ENCODE data around the gene PKP1. TPM values are rescaled to one million over a fixed set of nuclear protein-coding genes. Genes with fewer than 3 reads are reported as not detected.

PKP1 gene
- total RNA-seq, 1 donor from 2014 or later = not detected

DNA sequence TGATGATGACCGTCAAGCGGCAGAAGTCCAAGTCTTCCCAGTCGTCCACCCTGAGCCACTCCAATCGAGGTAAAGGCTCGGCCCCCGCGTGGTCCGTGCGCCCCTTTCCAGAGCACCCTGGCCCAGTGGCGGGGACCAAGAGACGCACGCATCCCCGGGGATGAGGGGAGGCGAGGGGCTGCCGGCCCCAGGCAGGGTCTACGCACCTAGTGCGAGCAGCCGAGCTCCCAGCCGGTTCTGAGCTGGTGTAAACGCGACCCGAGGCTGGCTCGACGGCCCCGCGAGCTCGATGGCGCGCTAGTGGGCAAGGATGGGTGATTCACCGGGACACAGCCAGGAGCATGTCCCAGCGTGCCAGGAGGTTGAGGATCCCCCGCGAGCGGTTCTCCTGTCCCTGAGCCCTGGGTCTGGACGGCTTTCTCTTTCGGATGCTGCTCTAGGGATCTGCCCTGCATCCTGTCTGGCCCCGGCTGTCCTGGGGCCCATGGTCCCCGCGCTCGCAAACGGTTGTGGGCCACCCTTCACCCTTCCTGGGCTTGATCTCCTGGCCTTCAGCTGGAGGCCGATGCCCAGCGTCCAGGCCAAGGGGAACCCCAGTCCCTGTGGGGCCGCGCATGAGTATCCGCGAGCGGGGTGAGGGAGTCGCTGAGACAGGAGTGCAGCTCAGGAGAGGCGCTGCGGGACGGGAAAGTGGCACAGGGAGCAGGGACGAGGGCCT, 689 bp downstream of the PKP1 start:
- no peaks in the 10 kb centered on the region for H3K36me3 Mint-ChIP-seq (ENCODE audit: insufficient read depth)
- TF ChIP-seq, protein P1, sequence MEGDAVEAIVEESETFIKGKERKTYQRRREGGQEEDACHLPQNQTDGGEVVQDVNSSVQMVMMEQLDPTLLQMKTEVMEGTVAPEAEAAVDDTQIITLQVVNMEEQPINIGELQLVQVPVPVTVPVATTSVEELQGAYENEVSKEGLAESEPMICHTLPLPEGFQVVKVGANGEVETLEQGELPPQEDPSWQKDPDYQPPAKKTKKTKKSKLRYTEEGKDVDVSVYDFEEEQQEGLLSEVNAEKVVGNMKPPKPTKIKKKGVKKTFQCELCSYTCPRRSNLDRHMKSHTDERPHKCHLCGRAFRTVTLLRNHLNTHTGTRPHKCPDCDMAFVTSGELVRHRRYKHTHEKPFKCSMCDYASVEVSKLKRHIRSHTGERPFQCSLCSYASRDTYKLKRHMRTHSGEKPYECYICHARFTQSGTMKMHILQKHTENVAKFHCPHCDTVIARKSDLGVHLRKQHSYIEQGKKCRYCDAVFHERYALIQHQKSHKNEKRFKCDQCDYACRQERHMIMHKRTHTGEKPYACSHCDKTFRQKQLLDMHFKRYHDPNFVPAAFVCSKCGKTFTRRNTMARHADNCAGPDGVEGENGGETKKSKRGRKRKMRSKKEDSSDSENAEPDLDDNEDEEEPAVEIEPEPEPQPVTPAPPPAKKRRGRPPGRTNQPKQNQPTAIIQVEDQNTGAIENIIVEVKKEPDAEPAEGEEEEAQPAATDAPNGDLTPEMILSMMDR (IDR thresholded peaks at IDR 0.05; ENCODE audit: unreplicated experiment) = no peak

DNA sequence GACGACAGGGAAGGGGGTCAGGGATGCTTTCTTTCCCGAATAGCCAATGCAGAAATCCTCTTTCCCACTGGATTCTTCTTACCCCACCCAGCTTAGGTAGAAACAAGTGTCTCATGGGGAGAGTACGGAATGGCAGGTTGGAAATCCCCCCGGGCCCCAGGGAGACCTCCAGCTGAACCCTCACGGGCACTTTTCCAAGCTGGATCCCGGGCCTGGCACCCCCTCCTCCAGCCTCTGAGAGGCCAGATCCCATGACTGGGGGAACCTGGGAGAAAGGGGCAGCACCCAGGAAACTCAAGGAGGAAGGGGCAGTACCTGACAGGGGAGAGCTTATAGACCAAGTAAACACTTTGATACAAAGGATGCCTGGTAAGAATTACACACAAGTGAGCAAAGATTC, 1.3 kb downstream of the PKP1 start:
- no peaks in the 10 kb centered on the region for H3K9me3 Mint-ChIP-seq (ENCODE audit: low read depth)
- peaks cover 78% of the 10 kb centered on the region for H3K27me3 Mint-ChIP-seq
- TF ChIP-seq, protein P1 (IDR thresholded peaks at IDR 0.05; ENCODE audit: unreplicated experiment) = no peak
- no peak overlapping the region for H3K4me3 Mint-ChIP-seq (ENCODE audit: low read depth)
- no peaks in the 10 kb centered on the region for H3K36me3 Mint-ChIP-seq (ENCODE audit: insufficient read depth)
- H3K27ac Mint-ChIP-seq = no peak overlapping the region
- H3K4me1 Mint-ChIP-seq (ENCODE audit: low read depth) = peaks cover 5% of the 10 kb centered on the region
- no peak for DNase-seq (ENCODE audit: low spot score, unreplicated experiment)

More for the DNA sequence above, 689 bp downstream of the PKP1 start:
- Mint-ChIP-seq H3K27me3 (peaks cover 78% of the 10 kb centered on the region), H3K4me3 (ENCODE audit: low read depth) (no peak overlapping the region), H3K9me3 (ENCODE audit: low read depth) (no peaks in the 10 kb centered on the region), H3K27ac (no peak overlapping the region), H3K4me1 (ENCODE audit: low read depth) (peaks cover 5% of the 10 kb centered on the region)
- no peak for DNase-seq (ENCODE audit: low spot score, unreplicated experiment)

DNA sequence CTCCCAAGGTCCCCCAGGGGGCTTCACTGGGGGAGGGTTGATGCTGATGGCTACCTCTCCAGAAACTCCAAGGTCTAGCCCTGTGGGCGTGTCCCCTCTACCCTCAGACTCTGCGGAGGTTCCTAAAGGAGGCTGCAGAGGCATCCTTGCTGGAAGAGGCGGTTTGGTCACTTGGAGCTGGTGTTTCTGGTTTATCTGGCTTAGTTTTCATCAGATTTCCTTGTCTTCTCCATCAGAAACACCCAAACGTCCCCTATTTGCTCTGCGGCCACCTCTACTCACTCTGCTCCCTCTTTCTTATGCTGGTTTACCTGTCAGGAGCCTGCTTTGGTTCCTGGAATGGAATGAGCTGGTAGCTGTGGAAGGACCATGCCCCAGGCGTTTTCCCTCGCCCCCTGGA, 2.5 kb downstream of the PKP1 start:
- Mint-ChIP-seq H3K36me3 (ENCODE audit: insufficient read depth) (no peaks in the 10 kb centered on the region), H3K4me3 (ENCODE audit: low read depth) (no peak overlapping the region)
- TF ChIP-seq, protein P1 (IDR thresholded peaks at IDR 0.05; ENCODE audit: unreplicated experiment) = no peak

DNA sequence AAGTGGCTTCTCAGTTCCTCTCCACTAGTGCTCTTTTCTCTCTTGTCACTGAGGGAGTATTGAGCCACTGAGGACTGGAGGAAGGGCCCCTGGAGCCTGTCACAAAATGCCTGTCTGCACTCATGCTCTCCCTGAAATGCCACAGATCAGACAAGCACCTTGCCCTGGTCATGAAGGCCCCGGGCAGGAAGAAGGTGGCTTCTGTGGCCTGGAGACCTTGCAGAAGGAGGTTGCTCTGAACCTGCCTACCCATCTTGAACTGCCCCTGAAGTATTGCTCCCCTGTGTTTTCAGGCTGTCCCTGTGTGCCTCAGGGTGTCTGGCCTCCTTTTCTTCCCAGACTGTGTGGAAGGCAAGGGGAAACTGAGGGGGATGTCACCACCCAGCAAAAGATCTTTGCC, 3.1 kb downstream of the PKP1 start:
- no peak overlapping the region for H3K4me3 Mint-ChIP-seq (ENCODE audit: low read depth)
- DNase-seq (ENCODE audit: low spot score, unreplicated experiment) = no peak
- H3K36me3 Mint-ChIP-seq (ENCODE audit: insufficient read depth) = no peaks in the 10 kb centered on the region
- no peaks in the 10 kb centered on the region for H3K9me3 Mint-ChIP-seq (ENCODE audit: low read depth)
- no peak overlapping the region for H3K27ac Mint-ChIP-seq
- peaks cover 76% of the 10 kb centered on the region for H3K27me3 Mint-ChIP-seq
- H3K4me1 Mint-ChIP-seq (ENCODE audit: low read depth) = peaks cover 5% of the 10 kb centered on the region
- TF ChIP-seq, protein P1 (IDR thresholded peaks at IDR 0.05; ENCODE audit: unreplicated experiment) = no peak

More for the DNA sequence above, 2.5 kb downstream of the PKP1 start:
- Mint-ChIP-seq H3K9me3 (ENCODE audit: low read depth) (no peaks in the 10 kb centered on the region), H3K4me1 (ENCODE audit: low read depth) (peaks cover 5% of the 10 kb centered on the region), H3K27ac (no peak overlapping the region), H3K27me3 (peaks cover 77% of the 10 kb centered on the region)
- no peak for DNase-seq (ENCODE audit: low spot score, unreplicated experiment)

DNA sequence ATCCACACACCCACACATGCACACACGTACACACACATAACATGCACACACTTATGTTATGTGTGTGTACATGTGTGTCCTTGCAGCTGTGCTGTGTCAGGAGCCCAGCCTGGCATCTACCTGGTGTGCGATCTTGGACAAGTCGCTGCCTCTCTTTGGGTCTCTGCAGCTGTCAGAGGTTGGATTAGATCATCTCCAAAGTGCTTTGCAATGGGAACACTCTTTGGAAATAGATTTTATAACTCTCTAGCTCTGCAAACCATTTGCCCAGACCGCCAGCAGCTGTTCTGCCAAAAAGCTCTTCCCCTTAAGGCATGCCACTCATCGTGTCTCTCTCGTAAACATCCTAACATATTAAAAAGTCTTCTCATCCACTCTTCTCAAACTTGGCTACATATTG, 4.7 kb downstream of the PKP1 start:
- Mint-ChIP-seq H3K4me3 (ENCODE audit: low read depth) (no peak overlapping the region), H3K4me1 (ENCODE audit: low read depth) (peaks cover 1% of the 10 kb centered on the region), H3K27me3 (peaks cover 70% of the 10 kb centered on the region), H3K9me3 (ENCODE audit: low read depth) (no peaks in the 10 kb centered on the region), H3K27ac (no peak overlapping the region), H3K36me3 (ENCODE audit: insufficient read depth) (no peaks in the 10 kb centered on the region)
- TF ChIP-seq, protein P1 (IDR thresholded peaks at IDR 0.05; ENCODE audit: unreplicated experiment) = no peak
- DNase-seq (ENCODE audit: low spot score, unreplicated experiment) = no peak

Measured in progenitor cell of endocrine pancreas (in vitro differentiated cells).